Hepatocyte (in vitro differentiated cells): ENCODE results near the gene CILP2. TPM values are rescaled to one million over a fixed set of nuclear protein-coding genes. Genes with fewer than 3 reads are reported as not detected.

Source experiments
- DNase-seq: peaks from one replicate; pipeline ENCODE4 v3.0.0-alpha.2; 2016; ENCODE audit warnings: low spot score
- H2AFZ ChIP-seq: fragments of 200-600 bp; sonication (generic); 2 replicates; pipeline ENCODE4 v1.6.0; 2016; ENCODE audit warnings: antibody characterized with exemption, mild to moderate bottlenecking
- H3K27ac ChIP-seq: fragments of 200-600 bp; sonication (generic); 2 replicates; pipeline ENCODE4 v1.5.1; 2016; ENCODE audit warnings: mild to moderate bottlenecking
- H3K27me3 ChIP-seq: fragments of 200-600 bp; sonication (generic); 2 replicates; pipeline ENCODE4 v1.6.1; 2016
- H3K36me3 ChIP-seq: fragments of 200-600 bp; sonication (generic); replicated peaks from 2 replicates; pipeline ENCODE4 v1.5.1; 2016; ENCODE audit warnings: low read depth; ENCODE audit not compliant: insufficient read depth
- H3K4me1 ChIP-seq: fragments of 200-600 bp; sonication (generic); 2 replicates; pipeline ENCODE4 v1.5.1; 2016; ENCODE audit warnings: mild to moderate bottlenecking, moderate library complexity; ENCODE audit not compliant: insufficient read depth
- H3K4me2 ChIP-seq: fragments of 200-600 bp; sonication (generic); 2 replicates; pipeline ENCODE4 v1.6.0; 2016
- H3K4me3 ChIP-seq: fragments of 200-600 bp; sonication (generic); 2 replicates; pipeline ENCODE4 v1.5.1; 2016; ENCODE audit warnings: mild to moderate bottlenecking
- H3K79me2 ChIP-seq: fragments of 200-600 bp; sonication (generic); 2 replicates; pipeline ENCODE4 v1.6.0; 2017; ENCODE audit warnings: mild to moderate bottlenecking
- H3K9me2 ChIP-seq: fragments of 200-600 bp; sonication (generic); replicated peaks from 2 replicates; pipeline ENCODE4 v1.6.0; 2017; ENCODE audit warnings: mild to moderate bottlenecking; ENCODE audit not compliant: insufficient read depth
- H3K9me3 ChIP-seq: fragments of 200-600 bp; sonication (generic); 2 replicates; pipeline ENCODE4 v1.5.1; 2016; ENCODE audit warnings: low read depth, mild to moderate bottlenecking
- H4K20me1 ChIP-seq: fragments of 200-600 bp; sonication (generic); 2 replicates; pipeline ENCODE4 v1.6.0; 2016; ENCODE audit warnings: mild to moderate bottlenecking; ENCODE audit not compliant: insufficient read depth, poor library complexity, severe bottlenecking
- EZH2 ChIP-seq: fragments of 200-600 bp; sonication (generic); IDR thresholded peaks from 2 replicates; pipeline ENCODE4 v1.6.1; 2016; ENCODE audit warnings: antibody characterized with exemption, mild to moderate bottlenecking, borderline replicate concordance
- EZH2phosphoT487 ChIP-seq: fragments of 200-600 bp; sonication (generic); IDR thresholded peaks from one replicate; pipeline ENCODE4 v1.6.1; 2018; ENCODE audit warnings: antibody characterized with exemption, mild to moderate bottlenecking, low read depth, moderate library complexity; ENCODE audit not compliant: unreplicated experiment, severe bottlenecking
- WGBS: methylation state at CpG from one replicate; pipeline ENCODE4 v1.1.6; 2016; ENCODE audit warnings: low lambda C conversion rate; ENCODE audit errors: missing lambda C conversion rate; 5-methylcytosine and 5-hydroxymethylcytosine counted together
- polyA plus RNA-seq: library from polyadenylated mRNA; unstranded; fragments of >200 nt; fragmentation: Nextera tagmentation; extraction: Ambion mirVana; gene quantifications from 2 replicates; pipeline ENCODE4 v1.2.1, GENCODE V29; 2016
- total RNA-seq: library from RNA; depleted of rRNA; stranded (reverse); fragments of >200 nt; gene quantifications from 2 replicates; pipeline ENCODE4 v1.2.3, GENCODE V29; 2014
- TF ChIP-seq, protein P1 (sequence below): fragments of 200-600 bp; sonication (generic); IDR thresholded peaks from 2 replicates; pipeline ENCODE4 v1.5.1; 2016; ENCODE audit warnings: antibody characterized with exemption, mild to moderate bottlenecking; ENCODE audit not compliant: poor library complexity

Gene CILP2
- total and polyA plus RNA-seq, 2 experiments from 2014 or later, result 5.7 to 16.5 TPM

DNA sequence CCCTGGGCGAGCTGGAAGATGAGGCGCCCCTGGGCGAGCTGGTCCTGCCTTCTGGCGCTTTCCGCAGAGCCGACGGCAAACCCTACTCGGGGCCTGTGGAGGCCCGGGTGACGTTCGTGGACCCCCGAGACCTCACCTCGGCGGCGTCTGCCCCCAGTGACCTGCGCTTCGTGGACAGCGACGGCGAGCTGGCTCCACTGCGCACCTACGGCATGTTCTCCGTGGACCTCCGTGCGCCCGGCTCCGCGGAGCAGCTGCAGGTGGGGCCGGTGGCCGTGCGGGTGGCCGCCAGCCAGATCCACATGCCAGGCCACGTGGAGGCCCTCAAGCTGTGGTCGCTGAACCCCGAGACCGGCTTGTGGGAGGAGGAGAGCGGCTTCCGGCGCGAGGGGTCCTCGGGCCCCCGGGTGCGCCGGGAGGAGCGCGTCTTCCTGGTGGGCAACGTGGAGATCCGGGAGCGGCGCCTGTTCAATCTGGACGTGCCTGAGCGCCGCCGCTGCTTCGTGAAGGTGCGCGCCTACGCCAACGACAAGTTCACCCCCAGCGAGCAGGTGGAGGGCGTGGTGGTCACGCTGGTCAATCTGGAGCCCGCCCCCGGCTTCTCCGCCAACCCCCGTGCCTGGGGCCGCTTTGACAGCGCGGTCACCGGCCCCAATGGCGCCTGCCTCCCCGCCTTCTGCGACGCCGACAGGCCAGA, 6.3 kb downstream of the CILP2 start:
- Histone ChIP-seq H3K79me2 (no peaks in the 10 kb centered on the region), H3K9me2 (no peaks in the 10 kb centered on the region), H3K4me1 (no peaks in the 10 kb centered on the region), H3K27ac (no peak overlapping the region), H3K4me3 (no peak overlapping the region), H3K36me3 (no peaks in the 10 kb centered on the region), H4K20me1 (no peaks in the 10 kb centered on the region), H3K27me3 (no peaks in the 10 kb centered on the region), H3K9me3 (no peaks in the 10 kb centered on the region), H3K4me2 (no peak overlapping the region), H2AFZ (no peak overlapping the region)
- 98% methylated on average over 61 of the region's 75 CpGs for WGBS
- DNase-seq, result no peak
- TF ChIP-seq EZH2phosphoT487 (no peak), EZH2 (no peak)
- TF ChIP-seq, protein P1, sequence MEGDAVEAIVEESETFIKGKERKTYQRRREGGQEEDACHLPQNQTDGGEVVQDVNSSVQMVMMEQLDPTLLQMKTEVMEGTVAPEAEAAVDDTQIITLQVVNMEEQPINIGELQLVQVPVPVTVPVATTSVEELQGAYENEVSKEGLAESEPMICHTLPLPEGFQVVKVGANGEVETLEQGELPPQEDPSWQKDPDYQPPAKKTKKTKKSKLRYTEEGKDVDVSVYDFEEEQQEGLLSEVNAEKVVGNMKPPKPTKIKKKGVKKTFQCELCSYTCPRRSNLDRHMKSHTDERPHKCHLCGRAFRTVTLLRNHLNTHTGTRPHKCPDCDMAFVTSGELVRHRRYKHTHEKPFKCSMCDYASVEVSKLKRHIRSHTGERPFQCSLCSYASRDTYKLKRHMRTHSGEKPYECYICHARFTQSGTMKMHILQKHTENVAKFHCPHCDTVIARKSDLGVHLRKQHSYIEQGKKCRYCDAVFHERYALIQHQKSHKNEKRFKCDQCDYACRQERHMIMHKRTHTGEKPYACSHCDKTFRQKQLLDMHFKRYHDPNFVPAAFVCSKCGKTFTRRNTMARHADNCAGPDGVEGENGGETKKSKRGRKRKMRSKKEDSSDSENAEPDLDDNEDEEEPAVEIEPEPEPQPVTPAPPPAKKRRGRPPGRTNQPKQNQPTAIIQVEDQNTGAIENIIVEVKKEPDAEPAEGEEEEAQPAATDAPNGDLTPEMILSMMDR, result no peak

DNA sequence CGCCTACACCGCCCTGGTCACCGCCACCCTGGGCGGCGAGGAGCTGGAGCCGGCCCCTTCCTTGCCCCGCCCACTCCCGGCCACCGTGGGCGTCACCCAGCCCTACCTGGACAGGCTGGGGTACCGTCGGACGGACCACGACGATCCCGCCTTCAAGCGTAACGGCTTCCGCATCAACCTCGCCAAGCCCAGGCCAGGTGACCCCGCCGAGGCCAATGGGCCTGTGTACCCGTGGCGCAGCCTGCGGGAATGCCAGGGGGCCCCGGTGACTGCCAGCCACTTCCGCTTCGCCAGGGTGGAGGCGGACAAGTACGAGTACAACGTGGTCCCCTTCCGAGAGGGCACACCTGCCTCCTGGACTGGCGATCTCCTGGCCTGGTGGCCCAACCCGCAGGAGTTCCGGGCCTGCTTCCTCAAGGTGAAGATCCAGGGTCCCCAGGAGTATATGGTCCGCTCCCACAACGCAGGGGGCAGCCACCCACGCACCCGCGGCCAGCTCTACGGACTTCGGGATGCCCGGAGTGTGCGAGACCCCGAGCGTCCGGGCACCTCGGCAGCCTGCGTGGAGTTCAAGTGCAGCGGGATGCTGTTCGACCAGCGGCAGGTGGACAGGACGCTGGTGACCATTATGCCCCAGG, 7.0 kb downstream of the CILP2 start:
- H3K79me2 ChIP-seq, result no peaks in the 10 kb centered on the region
- H3K4me3 ChIP-seq, result no peak overlapping the region
- H3K4me1 ChIP-seq, result no peaks in the 10 kb centered on the region
- H3K27me3 ChIP-seq, result no peaks in the 10 kb centered on the region
- no peaks in the 10 kb centered on the region for H3K9me2 ChIP-seq
- WGBS, result 98% methylated on average over 43 of the region's 53 CpGs
- no peaks in the 10 kb centered on the region for H3K9me3 ChIP-seq
- H3K27ac ChIP-seq, result no peak overlapping the region
- TF ChIP-seq EZH2phosphoT487 (no peak), EZH2 (no peak)
- TF ChIP-seq, protein P1, result no peak
- no peak overlapping the region for H3K4me2 ChIP-seq
- no peaks in the 10 kb centered on the region for H3K36me3 ChIP-seq
- no peak for DNase-seq
- H2AFZ ChIP-seq, result no peak overlapping the region
- no peaks in the 10 kb centered on the region for H4K20me1 ChIP-seq

DNA sequence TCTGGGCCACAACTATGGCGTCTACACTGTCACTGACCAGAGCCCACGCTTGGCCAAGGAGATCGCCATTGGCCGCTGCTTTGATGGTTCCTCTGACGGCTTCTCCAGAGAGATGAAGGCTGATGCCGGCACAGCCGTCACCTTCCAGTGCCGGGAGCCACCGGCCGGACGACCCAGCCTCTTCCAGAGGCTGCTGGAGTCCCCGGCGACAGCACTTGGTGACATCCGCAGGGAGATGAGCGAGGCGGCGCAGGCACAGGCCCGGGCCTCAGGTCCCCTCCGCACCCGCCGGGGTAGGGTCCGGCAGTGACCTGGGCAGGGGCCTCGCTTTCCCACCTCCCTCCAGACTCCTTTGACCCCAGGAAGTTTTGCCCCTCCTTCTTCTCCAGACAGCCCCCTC, 7.6 kb downstream of the CILP2 start:
- no peak overlapping the region for H2AFZ ChIP-seq
- no peaks in the 10 kb centered on the region for H3K9me2 ChIP-seq
- peaks cover 6% of the 10 kb centered on the region for H3K4me1 ChIP-seq
- DNase-seq, result no peak
- H3K79me2 ChIP-seq, result no peaks in the 10 kb centered on the region
- H3K36me3 ChIP-seq, result no peaks in the 10 kb centered on the region
- no peaks in the 10 kb centered on the region for H3K27me3 ChIP-seq
- H3K27ac ChIP-seq, result no peak overlapping the region
- H3K9me3 ChIP-seq, result no peaks in the 10 kb centered on the region
- no peaks in the 10 kb centered on the region for H4K20me1 ChIP-seq
- 96% methylated on average over 23 of the region's 23 CpGs for WGBS
- TF ChIP-seq, protein P1, result no peak
- H3K4me3 ChIP-seq, result no peak overlapping the region
- H3K4me2 ChIP-seq, result no peak overlapping the region
